Epithelial cell of proximal tubule (primary cell): ENCODE results near the gene LDLRAD3. TPM values are rescaled to one million over a fixed set of nuclear protein-coding genes. Genes with fewer than 3 reads are reported as not detected.

ENCODE experiments used
- DNase-seq: peaks from one replicate; pipeline ENCODE4 v3.0.0-alpha.2; 2011; ENCODE audit warnings: low read depth
- H3K4me3 ChIP-seq: 2 replicates; pipeline ENCODE4 v1.5.1; 2011; ENCODE audit warnings: low read depth, mild to moderate bottlenecking, low read length
- total RNA-seq: library from RNA; depleted of rRNA; stranded (reverse); fragments of >200 nt; gene quantifications from 2 replicates; pipeline ENCODE4 v1.2.3, GENCODE V29; 2015
- TF ChIP-seq, protein P1 (sequence below): conservative IDR thresholded peaks from 2 replicates; pipeline ENCODE4 v1.5.1; 2012; ENCODE audit warnings: low read depth, mild to moderate bottlenecking, low read length

LDLRAD3 gene
- total RNA-seq, 1 donor from 2014 or later, result 8.2 TPM

DNA sequence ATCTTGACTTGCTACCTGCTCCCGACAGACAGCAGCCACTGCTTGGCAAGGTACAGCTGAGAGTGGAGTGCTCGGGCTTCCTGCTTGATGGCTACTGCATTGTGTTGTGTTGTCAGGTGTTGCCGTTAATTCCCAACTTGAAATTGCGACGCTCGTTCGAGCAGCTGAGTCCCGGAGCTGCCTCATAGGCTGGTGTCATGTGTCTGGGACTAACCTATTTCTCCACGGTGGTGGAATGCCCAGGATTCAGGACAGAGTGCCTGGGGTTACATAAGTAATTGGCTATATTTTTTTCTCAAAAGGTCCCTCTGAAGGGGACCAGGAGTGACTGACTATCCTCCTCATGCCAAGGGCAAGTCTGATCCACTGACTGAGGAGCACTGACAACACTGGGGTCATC is 326.8 kb downstream of the LDLRAD3 start:
- TF ChIP-seq, protein P1, sequence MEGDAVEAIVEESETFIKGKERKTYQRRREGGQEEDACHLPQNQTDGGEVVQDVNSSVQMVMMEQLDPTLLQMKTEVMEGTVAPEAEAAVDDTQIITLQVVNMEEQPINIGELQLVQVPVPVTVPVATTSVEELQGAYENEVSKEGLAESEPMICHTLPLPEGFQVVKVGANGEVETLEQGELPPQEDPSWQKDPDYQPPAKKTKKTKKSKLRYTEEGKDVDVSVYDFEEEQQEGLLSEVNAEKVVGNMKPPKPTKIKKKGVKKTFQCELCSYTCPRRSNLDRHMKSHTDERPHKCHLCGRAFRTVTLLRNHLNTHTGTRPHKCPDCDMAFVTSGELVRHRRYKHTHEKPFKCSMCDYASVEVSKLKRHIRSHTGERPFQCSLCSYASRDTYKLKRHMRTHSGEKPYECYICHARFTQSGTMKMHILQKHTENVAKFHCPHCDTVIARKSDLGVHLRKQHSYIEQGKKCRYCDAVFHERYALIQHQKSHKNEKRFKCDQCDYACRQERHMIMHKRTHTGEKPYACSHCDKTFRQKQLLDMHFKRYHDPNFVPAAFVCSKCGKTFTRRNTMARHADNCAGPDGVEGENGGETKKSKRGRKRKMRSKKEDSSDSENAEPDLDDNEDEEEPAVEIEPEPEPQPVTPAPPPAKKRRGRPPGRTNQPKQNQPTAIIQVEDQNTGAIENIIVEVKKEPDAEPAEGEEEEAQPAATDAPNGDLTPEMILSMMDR, result no peak
- H3K4me3 ChIP-seq, result no peak overlapping the region
- no peak for DNase-seq

DNA sequence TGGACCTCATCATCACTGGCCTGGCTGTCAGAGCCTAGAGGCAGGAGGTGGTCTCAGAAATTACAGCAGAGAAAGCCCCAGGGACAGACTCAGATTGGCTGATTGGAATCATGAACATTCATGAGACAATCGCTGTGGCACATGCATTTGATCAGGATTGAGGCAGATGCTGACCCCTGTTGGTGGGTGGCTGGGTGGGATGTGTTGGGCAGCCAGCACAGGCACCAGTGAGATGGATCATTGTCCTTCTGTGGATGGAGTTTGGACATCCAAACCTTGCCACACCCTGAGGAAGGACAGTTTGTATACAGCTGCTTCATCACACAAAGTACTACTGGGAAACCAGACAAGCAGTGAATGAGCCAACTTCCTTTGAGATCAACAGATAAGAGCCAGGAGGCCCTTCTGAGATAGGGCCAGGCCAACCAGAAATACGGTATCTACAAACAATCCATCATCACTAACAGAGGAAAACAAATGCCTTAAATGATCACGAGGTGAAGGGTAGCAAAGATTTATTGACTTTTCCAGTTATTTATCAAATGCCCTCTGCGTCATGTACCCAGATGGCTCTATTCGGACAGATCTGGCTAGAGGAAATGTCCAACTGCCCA is 328.0 kb downstream of the LDLRAD3 start:
- no peak overlapping the region for H3K4me3 ChIP-seq
- TF ChIP-seq, protein P1, result no peak
- no peak for DNase-seq

DNA sequence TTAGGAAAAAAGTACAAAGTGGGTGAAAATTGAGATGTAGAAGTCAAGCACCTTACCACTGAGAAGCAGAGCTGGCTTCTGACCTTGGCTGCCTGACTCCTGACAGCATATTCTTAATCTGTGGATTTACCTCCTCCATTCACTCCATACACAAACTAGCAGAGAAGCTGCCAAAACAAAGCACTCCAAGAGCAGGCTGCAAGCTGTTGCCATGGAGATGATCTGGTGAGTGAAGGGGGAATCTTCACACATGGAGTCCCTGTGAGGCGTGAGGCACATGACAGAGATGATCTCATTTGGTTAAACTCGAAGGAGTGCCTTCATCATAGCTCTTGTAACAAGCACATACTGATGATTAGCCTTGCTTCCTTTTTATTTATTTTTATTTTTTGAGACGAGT is 329.2 kb downstream of the LDLRAD3 start:
- TF ChIP-seq, protein P1, result no peak
- no peak for DNase-seq
- no peak overlapping the region for H3K4me3 ChIP-seq

DNA sequence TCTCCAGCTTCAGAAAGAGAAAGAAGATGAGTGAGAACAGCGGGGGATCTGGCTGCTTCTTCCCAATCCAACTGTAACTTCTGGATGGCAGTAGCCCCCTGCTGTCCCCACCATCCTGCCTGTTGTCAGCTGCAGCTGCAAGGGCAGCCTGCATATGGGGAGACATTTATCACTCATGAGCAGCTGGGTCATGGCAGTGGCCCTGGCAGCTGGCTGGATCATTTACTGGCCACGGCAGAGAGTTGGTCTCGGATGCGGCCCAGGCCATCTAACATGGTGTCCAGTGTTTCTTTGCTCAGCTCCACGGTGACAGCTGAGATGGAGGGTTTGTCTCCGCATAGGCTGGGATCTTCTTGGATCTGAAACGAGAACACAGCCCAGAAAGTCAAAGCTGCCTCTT is 330.6 kb downstream of the LDLRAD3 start:
- no peak overlapping the region for H3K4me3 ChIP-seq
- DNase-seq, result no peak
- TF ChIP-seq, protein P1, result no peak

DNA sequence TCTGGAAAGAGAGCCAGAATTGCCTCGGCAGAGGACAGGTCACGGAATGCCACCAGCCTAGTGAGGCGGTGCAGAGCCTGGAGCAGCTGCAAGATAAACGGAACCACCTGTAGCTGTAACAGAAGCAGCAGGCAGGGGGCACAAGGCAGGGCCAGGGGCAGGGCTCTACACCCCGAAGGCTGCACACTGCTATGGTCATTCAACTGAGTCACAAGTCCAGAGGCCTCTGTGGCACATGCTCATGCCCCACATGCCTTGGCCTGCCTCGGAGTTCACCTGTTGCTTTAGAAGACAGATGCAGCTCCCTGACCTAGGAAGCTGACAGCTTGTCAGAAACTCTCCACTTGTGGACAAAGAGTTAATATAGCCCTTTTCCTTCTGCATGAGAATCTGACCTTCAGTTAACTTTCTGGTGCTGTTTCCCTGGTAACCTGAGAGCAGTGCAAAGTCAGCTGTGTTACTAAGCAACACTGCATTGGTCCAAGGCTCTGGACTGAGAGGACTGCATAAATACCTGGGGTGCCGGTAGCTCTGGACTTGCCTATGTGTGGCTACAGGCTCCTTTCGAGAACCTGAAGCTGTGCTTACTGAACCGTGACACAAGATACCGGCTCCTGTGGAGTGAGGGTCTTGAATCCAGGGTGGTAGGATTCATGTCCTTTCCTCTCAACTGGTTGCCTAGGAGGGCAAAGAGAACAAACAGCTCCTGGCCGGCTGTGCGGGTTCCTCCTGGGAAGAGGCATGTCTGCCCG is 334.8 kb downstream of the LDLRAD3 start:
- no peak for DNase-seq
- TF ChIP-seq, protein P1, result peak; percentile 47
- H3K4me3 ChIP-seq, result no peak overlapping the region

DNA sequence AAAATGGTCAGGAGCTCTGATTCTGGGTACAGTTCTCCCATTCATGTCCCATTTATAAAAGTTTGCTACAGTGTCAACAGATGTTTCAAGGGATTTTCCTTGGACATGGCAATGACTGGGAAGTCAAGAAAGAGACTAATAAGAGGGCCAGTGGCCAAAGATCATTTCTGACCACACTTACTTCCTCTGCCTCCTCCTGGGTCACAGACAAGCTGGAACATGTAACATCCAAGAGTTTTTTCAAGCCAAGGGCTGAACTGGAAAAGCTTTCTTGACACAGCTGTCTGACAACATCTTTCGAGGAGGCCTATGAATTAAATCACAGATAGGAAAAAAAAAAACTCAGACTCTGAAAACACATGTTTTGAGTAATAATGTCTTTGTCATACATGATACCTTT is 336.7 kb downstream of the LDLRAD3 start:
- DNase-seq, result no peak
- no peak overlapping the region for H3K4me3 ChIP-seq
- TF ChIP-seq, protein P1, result no peak
